ENCODE measurements around the gene SLMAP.

DNA sequence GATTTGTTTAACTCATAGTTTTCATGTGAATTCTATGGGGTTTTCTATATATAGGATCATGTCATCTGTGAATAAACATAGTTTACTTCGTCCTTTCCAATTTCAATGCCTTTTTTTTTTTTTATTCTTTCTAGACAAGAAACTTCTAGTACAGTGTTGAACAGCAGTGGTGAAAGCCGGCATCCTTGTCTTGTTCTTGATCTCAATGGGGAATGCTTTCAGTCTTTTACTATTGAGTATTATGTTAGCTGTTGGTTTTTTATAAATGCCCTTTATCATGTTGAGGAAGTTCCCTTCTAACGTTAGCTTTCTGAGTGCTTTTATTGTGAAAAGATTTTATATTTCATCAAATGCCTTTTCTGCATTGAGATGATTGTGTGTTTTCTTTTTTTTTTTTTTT lies 69.0 kb downstream of the SLMAP start:
- no peak for TF ChIP-seq ATF1 (CRISPR knock-in tag; IDR thresholded peaks at IDR 0.05)
- TF ChIP-seq ZNF256 (CRISPR knock-in tag; conservative IDR thresholded peaks at IDR 0.05) = no peak
- no peak for TF ChIP-seq POLR2G (IDR thresholded peaks at IDR 0.05; ENCODE audit: low read depth, low read length)
- no peak for TF ChIP-seq ZNF687 (CRISPR knock-in tag; IDR thresholded peaks at IDR 0.05)
- TF ChIP-seq POLR2AphosphoS5 (IDR thresholded peaks at IDR 0.05; ENCODE audit: low read depth, low read length) = no peak
- no peak for TF ChIP-seq NFE2 (CRISPR knock-in tag; IDR thresholded peaks at IDR 0.05)
- no peak for TF ChIP-seq KLF9 (CRISPR knock-in tag; IDR thresholded peaks at IDR 0.05; ENCODE audit: low read depth)
- TF ChIP-seq FOXK2 (IDR thresholded peaks at IDR 0.05) = no peak
- no peak for TF ChIP-seq RXRA (CRISPR knock-in tag; IDR thresholded peaks at IDR 0.05)
- no peak for TF ChIP-seq FOXA1 (IDR thresholded peaks at IDR 0.05)
- no peak for TF ChIP-seq FOXA1 (CRISPR knock-in tag; IDR thresholded peaks at IDR 0.05)
